Measurements from ENCODE around the gene KRR1. TPM values are rescaled to one million over a fixed set of nuclear protein-coding genes. Genes with fewer than 3 reads are reported as not detected.

The KRR1 gene
- total and polyA plus RNA-seq, 2 of the 13 experiments (the other 11 are each of a cell fraction or from before 2014, with no cell fraction given) = 19.3 to 103 TPM

GRCh38 chr12:75511116-75512048, at the start of gene KRR1 (continued):
- TF ChIP-seq CENPT (CRISPR knock-in tag; IDR thresholded peaks at IDR 0.05; ENCODE audit: low read depth) = no peak
- TF ChIP-seq RBM39 (IDR thresholded peaks at IDR 0.05; ENCODE audit: low read depth, low read length, poor library complexity, severe bottlenecking) = no peak
- TF ChIP-seq ZNF879 (CRISPR knock-in tag; IDR thresholded peaks at IDR 0.05) = peak; percentile 34; the same call in 1 of the 2 replicates
- TF ChIP-seq, protein P1, sequence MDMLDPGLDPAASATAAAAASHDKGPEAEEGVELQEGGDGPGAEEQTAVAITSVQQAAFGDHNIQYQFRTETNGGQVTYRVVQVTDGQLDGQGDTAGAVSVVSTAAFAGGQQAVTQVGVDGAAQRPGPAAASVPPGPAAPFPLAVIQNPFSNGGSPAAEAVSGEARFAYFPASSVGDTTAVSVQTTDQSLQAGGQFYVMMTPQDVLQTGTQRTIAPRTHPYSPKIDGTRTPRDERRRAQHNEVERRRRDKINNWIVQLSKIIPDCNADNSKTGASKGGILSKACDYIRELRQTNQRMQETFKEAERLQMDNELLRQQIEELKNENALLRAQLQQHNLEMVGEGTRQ (IDR thresholded peaks at IDR 0.05; ENCODE audit: low read depth, low read length) = no peak
- TF ChIP-seq, protein P1 (CRISPR knock-in tag; IDR thresholded peaks at IDR 0.05; ENCODE audit: borderline replicate concordance) = no peak; the same call in 1 of the 2 replicates
- no peak for TF ChIP-seq ZNF549 (CRISPR knock-in tag; IDR thresholded peaks at IDR 0.05)
- TF ChIP-seq, protein P2, sequence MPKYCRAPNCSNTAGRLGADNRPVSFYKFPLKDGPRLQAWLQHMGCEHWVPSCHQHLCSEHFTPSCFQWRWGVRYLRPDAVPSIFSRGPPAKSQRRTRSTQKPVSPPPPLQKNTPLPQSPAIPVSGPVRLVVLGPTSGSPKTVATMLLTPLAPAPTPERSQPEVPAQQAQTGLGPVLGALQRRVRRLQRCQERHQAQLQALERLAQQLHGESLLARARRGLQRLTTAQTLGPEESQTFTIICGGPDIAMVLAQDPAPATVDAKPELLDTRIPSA (CRISPR knock-in tag; IDR thresholded peaks at IDR 0.05; ENCODE audit: borderline replicate concordance) = no peak; the same call in 1 of the 2 replicates
- TF ChIP-seq, protein P3, sequence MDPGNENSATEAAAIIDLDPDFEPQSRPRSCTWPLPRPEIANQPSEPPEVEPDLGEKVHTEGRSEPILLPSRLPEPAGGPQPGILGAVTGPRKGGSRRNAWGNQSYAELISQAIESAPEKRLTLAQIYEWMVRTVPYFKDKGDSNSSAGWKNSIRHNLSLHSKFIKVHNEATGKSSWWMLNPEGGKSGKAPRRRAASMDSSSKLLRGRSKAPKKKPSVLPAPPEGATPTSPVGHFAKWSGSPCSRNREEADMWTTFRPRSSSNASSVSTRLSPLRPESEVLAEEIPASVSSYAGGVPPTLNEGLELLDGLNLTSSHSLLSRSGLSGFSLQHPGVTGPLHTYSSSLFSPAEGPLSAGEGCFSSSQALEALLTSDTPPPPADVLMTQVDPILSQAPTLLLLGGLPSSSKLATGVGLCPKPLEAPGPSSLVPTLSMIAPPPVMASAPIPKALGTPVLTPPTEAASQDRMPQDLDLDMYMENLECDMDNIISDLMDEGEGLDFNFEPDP (CRISPR knock-in tag; conservative IDR thresholded peaks at IDR 0.05) = no peak
- TF ChIP-seq, protein P4, sequence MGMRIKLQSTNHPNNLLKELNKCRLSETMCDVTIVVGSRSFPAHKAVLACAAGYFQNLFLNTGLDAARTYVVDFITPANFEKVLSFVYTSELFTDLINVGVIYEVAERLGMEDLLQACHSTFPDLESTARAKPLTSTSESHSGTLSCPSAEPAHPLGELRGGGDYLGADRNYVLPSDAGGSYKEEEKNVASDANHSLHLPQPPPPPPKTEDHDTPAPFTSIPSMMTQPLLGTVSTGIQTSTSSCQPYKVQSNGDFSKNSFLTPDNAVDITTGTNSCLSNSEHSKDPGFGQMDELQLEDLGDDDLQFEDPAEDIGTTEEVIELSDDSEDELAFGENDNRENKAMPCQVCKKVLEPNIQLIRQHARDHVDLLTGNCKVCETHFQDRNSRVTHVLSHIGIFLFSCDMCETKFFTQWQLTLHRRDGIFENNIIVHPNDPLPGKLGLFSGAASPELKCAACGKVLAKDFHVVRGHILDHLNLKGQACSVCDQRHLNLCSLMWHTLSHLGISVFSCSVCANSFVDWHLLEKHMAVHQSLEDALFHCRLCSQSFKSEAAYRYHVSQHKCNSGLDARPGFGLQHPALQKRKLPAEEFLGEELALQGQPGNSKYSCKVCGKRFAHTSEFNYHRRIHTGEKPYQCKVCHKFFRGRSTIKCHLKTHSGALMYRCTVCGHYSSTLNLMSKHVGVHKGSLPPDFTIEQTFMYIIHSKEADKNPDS (CRISPR knock-in tag; IDR thresholded peaks at IDR 0.05) = no peak
- TF ChIP-seq PRPF4 (IDR thresholded peaks at IDR 0.05; ENCODE audit: low read depth, low read length, poor library complexity, severe bottlenecking) = no peak
- TF ChIP-seq PCBP1 (IDR thresholded peaks at IDR 0.05; ENCODE audit: borderline replicate concordance, low read depth, low read length) = no peak
- TF ChIP-seq SMAD1 (CRISPR knock-in tag; IDR thresholded peaks at IDR 0.05; ENCODE audit: borderline replicate concordance, low read depth) = no peak
- no peak; the same call in 1 of the 2 replicates for TF ChIP-seq AHDC1 (CRISPR knock-in tag; IDR thresholded peaks at IDR 0.05; ENCODE audit: borderline replicate concordance)
- TF ChIP-seq IRF2 (CRISPR knock-in tag; IDR thresholded peaks at IDR 0.05) = peak; percentile 98
- TF ChIP-seq HNRNPK (IDR thresholded peaks at IDR 0.05; ENCODE audit: low read depth, low read length, poor library complexity, severe bottlenecking) = no peak
